Uterus (tissue), 2 donors: Measurements from ENCODE around the gene CXXC4.

Source experiments
- CTCF ChIP-seq, 4 experiments: fragments of 200-600 bp in 2 of 4; fragments of 450-650 bp in 2 of 4; sonication (generic) in 2 of 4; IDR thresholded peaks; one replicate each; pipeline ENCODE4 v1.5.1; 2016 to 2019; ENCODE audit warnings: antibody characterized with exemption in 4 of 4, mild to moderate bottlenecking in 2 of 4, moderate library complexity in 1 of 4
- POLR2A ChIP-seq, 2 donors: fragments of 450-650 bp; IDR thresholded peaks; one replicate each; pipeline ENCODE4 v1.6.1; 2016; ENCODE audit warnings: antibody characterized with exemption in 2 of 2, mild to moderate bottlenecking in 1 of 2, moderate library complexity in 1 of 2

GRCh38 chr4:104492183-104492771 lies 2.4 kb downstream of the CXXC4 start:
- TF ChIP-seq CTCF (IDR thresholded peaks at IDR 0.05) (no peak), POLR2A (IDR thresholded peaks at IDR 0.05) (no peak)
